K562 (cell line): ENCODE measurements around the gene SEC22A.

Experiments used
- ETV5 ChIP-seq: sonication (generic); formaldehyde crosslinking; IDR thresholded peaks from 2 replicates; pipeline ENCODE4 v1.4.0; 2020; ENCODE audit warnings: low read depth, mild to moderate bottlenecking, missing genetic modification reagents
- JUND ChIP-seq, 2 experiments: IDR thresholded peaks; 2 replicates in 1 of 2; 3 replicates in 1 of 2; pipeline ENCODE4 v1.6.1; 2011; ENCODE audit warnings: borderline replicate concordance in 2 of 2, low read depth in 2 of 2, low read length in 2 of 2, improper control_type of control experiment in 1 of 2, missing biosample characterization in 1 of 2, missing genetic modification characterization in 1 of 2, missing genetic modification reagents in 1 of 2
- KLF16 ChIP-seq: IDR thresholded peaks from 2 replicates; pipeline ENCODE4 v1.6.1; 2016; ENCODE audit warnings: antibody characterized with exemption
- NBN ChIP-seq: fragments of 450-650 bp; IDR thresholded peaks from 2 replicates; pipeline ENCODE4 v1.6.1; 2016; ENCODE audit warnings: low read depth, mild to moderate bottlenecking
- NRF1 ChIP-seq, 2 experiments: fragments of 450-650 bp; IDR thresholded peaks in 1 of 2; conservative IDR thresholded peaks in 1 of 2; 2 replicates each; pipeline ENCODE4 v1.6.1; 2014; ENCODE audit warnings: mild to moderate bottlenecking in 2 of 2
- POLR2A ChIP-seq: fragments of 450-650 bp; conservative IDR thresholded peaks from 2 replicates; pipeline ENCODE4 v1.6.1; 2016
- RBM22 ChIP-seq: fragments of 200-400 bp; formaldehyde crosslinking; IDR thresholded peaks from 2 replicates; pipeline ENCODE4 v1.6.1; 2018; ENCODE audit warnings: low read length, low read depth; ENCODE audit not compliant: poor library complexity, severe bottlenecking
- SNRNP70 ChIP-seq: fragments of 200-400 bp; formaldehyde crosslinking; optimal IDR thresholded peaks from 2 replicates; pipeline ENCODE3; 2017; ENCODE audit warnings: low read depth, low read length
- SP2 ChIP-seq: IDR thresholded peaks from 2 replicates; pipeline ENCODE4 v1.6.1; 2011; ENCODE audit warnings: mild to moderate bottlenecking, low read depth, low read length, moderate library complexity; ENCODE audit not compliant: poor library complexity, severe bottlenecking; ENCODE audit errors: extremely low read depth
- UBTF ChIP-seq, 2 experiments: IDR thresholded peaks; 2 replicates each; pipeline ENCODE4 v1.6.1; 2012; ENCODE audit warnings: improper control_type of control experiment in 2 of 2, low read depth in 2 of 2, low read length in 2 of 2, borderline replicate concordance in 1 of 2

GRCh38 chr3:123294296-123294938, 92.7 kb downstream of the SEC22A start:
- TF ChIP-seq NRF1 (conservative IDR thresholded peaks at IDR 0.05 in 1 of 2, IDR thresholded peaks at IDR 0.05 in 1 of 2) (no peak), SP2 (no peak), KLF16 (no peak), SNRNP70 (no peak), JUND (IDR thresholded peaks at IDR 0.05; ENCODE audit: borderline replicate concordance, low read depth, low read length) (no peak), JUND (tag; IDR thresholded peaks at IDR 0.05; ENCODE audit: borderline replicate concordance, low read depth, low read length) (no peak), RBM22 (no peak), UBTF (IDR thresholded peaks at IDR 0.05; ENCODE audit: borderline replicate concordance in 1 of 2, low read depth in 2 of 2, low read length in 2 of 2) (no peak), NBN (no peak), POLR2A (no peak), ETV5 (CRISPR knock-in tag) (no peak)
